HL-60 (cell line): ENCODE measurements around the gene STRIT1.

ENCODE experiments used
- DNase-seq, 2 experiments: peaks; one replicate each; pipeline ENCODE4 v3.0.0-alpha.2; 2010 to 2020; ENCODE audit warnings: low read depth in 1 of 2, low spot score in 1 of 2
- H3K27ac ChIP-seq: fragments of 250-450 bp; sonication (Bioruptor Pico); replicated peaks from 2 replicates; pipeline ENCODE4 v1.5.1; 2020; ENCODE audit warnings: mild to moderate bottlenecking, moderate library complexity
- H3K27me3 ChIP-seq: fragments of 250-450 bp; sonication (Bioruptor Pico); 2 replicates; pipeline ENCODE4 v1.5.1; 2021; ENCODE audit warnings: mild to moderate bottlenecking, moderate library complexity; ENCODE audit not compliant: insufficient read depth, poor library complexity, severe bottlenecking
- H3K4me3 ChIP-seq: replicated peaks from 2 replicates; pipeline ENCODE4 v1.5.1; 2011; ENCODE audit warnings: mild to moderate bottlenecking, control low read depth, low read length; ENCODE audit not compliant: insufficient read depth
- CTCF ChIP-seq: IDR thresholded peaks from one replicate; pipeline ENCODE4 v1.5.1; 2011; ENCODE audit warnings: low read length, control low read depth, inconsistent platforms; ENCODE audit not compliant: insufficient read depth
- GABPA ChIP-seq: IDR thresholded peaks from 2 replicates; pipeline ENCODE4 v1.6.1; 2012; ENCODE audit warnings: low read depth
- POLR2AphosphoS5 ChIP-seq: IDR thresholded peaks from 2 replicates; pipeline ENCODE4 v1.6.1; 2012; ENCODE audit warnings: low read depth
- REST ChIP-seq: IDR thresholded peaks from 2 replicates; pipeline ENCODE4 v1.6.1; 2012; ENCODE audit warnings: low read depth; ENCODE audit not compliant: insufficient replicate concordance
- SPI1 ChIP-seq: IDR thresholded peaks from 2 replicates; pipeline ENCODE4 v1.6.1; 2012; ENCODE audit warnings: low read depth, mild to moderate bottlenecking, borderline replicate concordance

STRIT1 gene

DNA sequence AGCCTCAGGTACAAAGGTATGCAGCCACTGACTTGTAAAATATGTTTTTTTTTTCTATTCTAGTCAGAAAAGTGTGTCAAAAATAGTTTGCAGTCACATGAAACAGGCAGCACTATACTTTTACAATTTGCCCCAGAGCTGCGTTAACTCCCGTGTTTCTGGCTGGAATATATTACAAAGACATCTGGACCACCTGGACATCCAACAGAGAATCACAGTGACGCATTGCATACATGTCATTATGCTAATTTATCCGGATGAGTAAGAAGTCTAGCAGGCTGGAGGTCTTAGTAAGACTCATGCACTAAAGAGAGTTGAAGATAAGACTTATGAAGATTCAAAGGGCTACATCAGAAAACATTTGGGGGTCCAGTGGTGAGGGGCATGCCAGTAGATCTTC is 39.2 kb upstream of the STRIT1 start:
- DNase-seq: no peak
- Histone ChIP-seq H3K27ac (no peak overlapping the region), H3K27me3 (no peaks in the 10 kb centered on the region), H3K4me3 (no peak overlapping the region)
- TF ChIP-seq POLR2AphosphoS5: no peak
- no peak for TF ChIP-seq GABPA
- no peak for TF ChIP-seq SPI1
- no peak for TF ChIP-seq REST
- no peak for TF ChIP-seq CTCF

DNA sequence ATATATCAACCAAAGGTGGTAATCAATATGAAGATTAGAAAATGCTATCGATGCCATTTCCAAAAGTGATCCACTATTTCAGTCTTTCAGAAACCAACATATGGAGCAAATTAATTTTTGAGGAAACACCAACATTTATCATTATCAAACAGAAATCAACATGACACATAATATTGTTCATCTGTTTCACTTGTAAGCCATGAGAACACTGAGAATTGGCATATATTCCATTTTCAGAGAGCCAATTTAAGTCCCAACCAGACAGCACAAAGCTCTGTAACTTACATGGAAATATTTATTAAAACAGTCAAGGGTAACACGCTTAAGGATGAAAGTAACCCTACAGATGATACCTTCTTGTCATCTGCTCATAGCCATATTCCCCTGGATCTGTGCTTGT is 37.6 kb upstream of the STRIT1 start:
- no peak overlapping the region for H3K27ac ChIP-seq
- no peak overlapping the region for H3K4me3 ChIP-seq
- no peak for DNase-seq
- TF ChIP-seq SPI1: no peak
- TF ChIP-seq REST: no peak
- TF ChIP-seq GABPA: no peak
- TF ChIP-seq CTCF: no peak
- TF ChIP-seq POLR2AphosphoS5: no peak
- no peaks in the 10 kb centered on the region for H3K27me3 ChIP-seq

DNA sequence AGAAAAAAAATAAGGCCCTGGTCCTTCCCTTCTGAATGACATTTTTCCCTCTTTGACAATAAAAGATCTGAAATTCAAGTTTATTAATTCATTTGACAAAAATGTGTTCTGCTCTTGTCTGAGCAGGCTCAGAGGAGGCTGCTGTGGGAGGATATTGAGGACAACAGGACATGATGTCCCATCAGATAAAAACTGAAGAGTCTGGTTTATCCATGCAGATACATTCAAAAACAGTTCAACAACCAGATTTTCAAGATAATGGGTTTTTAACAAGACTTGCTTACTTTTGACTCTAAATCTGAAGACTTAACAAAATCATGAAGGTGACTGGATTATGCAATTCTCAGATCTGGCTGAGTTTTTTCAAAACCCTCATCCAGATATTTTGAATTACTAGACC is 36.9 kb upstream of the STRIT1 start:
- TF ChIP-seq POLR2AphosphoS5 (no peak), CTCF (no peak), GABPA (no peak), SPI1 (no peak), REST (no peak)
- no peak overlapping the region for H3K27ac ChIP-seq
- no peak for DNase-seq
- H3K4me3 ChIP-seq: no peak overlapping the region
- H3K27me3 ChIP-seq: no peaks in the 10 kb centered on the region
